IMR-90 (cell line): ENCODE results near the gene S100A4. TPM values are rescaled to one million over a fixed set of nuclear protein-coding genes. Genes with fewer than 3 reads are reported as not detected.

Experiments
- polyA plus RNA-seq, 3 experiments: library from polyadenylated mRNA; depleted of rRNA; stranded (reverse); fragments of >200 nt; gene quantifications; 2 replicates each; pipeline ENCODE4 v1.2.3, GENCODE V29; 2012; ENCODE audit warnings: low replicate concordance in 1 of 3
- total RNA-seq: library from RNA; depleted of rRNA; stranded (reverse); fragments of >200 nt; gene quantifications from 2 replicates; pipeline ENCODE4 v1.2.3, GENCODE V29; 2012; rRNA removed

Gene S100A4
- total and polyA plus RNA-seq, 2 of the 4 experiments (the other 2 are of a cell fraction) = 5.6 to 16.6 TPM

Other genes with a start within 250 kb of the S100A4 start
- gene PGLYRP3, start 232.9 kb downstream of the S100A4 start, total RNA-seq = not detected in 2 replicates
- not detected in 2 replicates for gene PGLYRP3, start 232.9 kb downstream of the S100A4 start, polyA plus RNA-seq (2012; rRNA removed)
- not detected in 2 replicates for gene PGLYRP4, start 197.0 kb downstream of the S100A4 start, total RNA-seq
- not detected in 2 replicates for gene PGLYRP4, start 197.0 kb downstream of the S100A4 start, polyA plus RNA-seq (2012; rRNA removed)
- gene S100A9, start 188.0 kb downstream of the S100A4 start, total RNA-seq = not detected in 2 replicates
- not detected in 2 replicates for gene S100A9, start 188.0 kb downstream of the S100A4 start, polyA plus RNA-seq (2012; rRNA removed)
- not detected in 2 replicates for gene S100A12, start 170.2 kb downstream of the S100A4 start, total RNA-seq
- not detected in 2 replicates for gene S100A12, start 170.2 kb downstream of the S100A4 start, polyA plus RNA-seq (2012; rRNA removed)
- gene S100A8, start 154.7 kb downstream of the S100A4 start, total RNA-seq = not detected in 2 replicates
- gene S100A8, start 154.7 kb downstream of the S100A4 start, polyA plus RNA-seq (2012; rRNA removed) = not detected in 2 replicates
- not detected in 2 replicates for gene S100A7A, start 129.3 kb downstream of the S100A4 start, total RNA-seq
- not detected in 2 replicates for gene S100A7A, start 129.3 kb downstream of the S100A4 start, polyA plus RNA-seq (2012; rRNA removed)
- gene S100A7, start 85.2 kb downstream of the S100A4 start, total RNA-seq = not detected in 2 replicates
- not detected in 2 replicates for gene S100A7, start 85.2 kb downstream of the S100A4 start, polyA plus RNA-seq (2012; rRNA removed)
- gene S100A6, start 9.8 kb downstream of the S100A4 start, total RNA-seq = 373 and 555 TPM in 2 replicates
- 1,755 and 2,394 TPM in 2 replicates for gene S100A6, start 9.8 kb downstream of the S100A4 start, polyA plus RNA-seq (2012; rRNA removed)
- gene S100A5, start 4.9 kb downstream of the S100A4 start, total RNA-seq = 0.56 TPM in 1 of 2 replicates, not detected in the other
- 0.27 and 0.55 TPM in 2 replicates for gene S100A5, start 4.9 kb downstream of the S100A4 start, polyA plus RNA-seq (2012; rRNA removed)
- gene S100A3, start 3.5 kb upstream of the S100A4 start, total RNA-seq = 1.4 and 2.9 TPM in 2 replicates
- gene S100A3, start 3.5 kb upstream of the S100A4 start, polyA plus RNA-seq (2012; rRNA removed) = 4.5 and 6.2 TPM in 2 replicates
- gene S100A2, start 20.0 kb upstream of the S100A4 start, total RNA-seq = 3.6 and 4.4 TPM in 2 replicates
- 7.9 and 9.5 TPM in 2 replicates for gene S100A2, start 20.0 kb upstream of the S100A4 start, polyA plus RNA-seq (2012; rRNA removed)
- gene S100A16, start 67.3 kb upstream of the S100A4 start, total RNA-seq = 201 and 226 TPM in 2 replicates
- 515 and 543 TPM in 2 replicates for gene S100A16, start 67.3 kb upstream of the S100A4 start, polyA plus RNA-seq (2012; rRNA removed)
- gene S100A14, start 70.5 kb upstream of the S100A4 start, total RNA-seq = not detected in 2 replicates
- 0.10 and 0.14 TPM in 2 replicates for gene S100A14, start 70.5 kb upstream of the S100A4 start, polyA plus RNA-seq (2012; rRNA removed)
- 122 and 225 TPM in 2 replicates for gene S100A13, start 81.7 kb upstream of the S100A4 start, total RNA-seq
- 468 and 529 TPM in 2 replicates for gene S100A13, start 81.7 kb upstream of the S100A4 start, polyA plus RNA-seq (2012; rRNA removed)
- gene S100A1, start 82.6 kb upstream of the S100A4 start, total RNA-seq = 0.18 TPM in 1 of 2 replicates, not detected in the other
- 0.29 and 0.59 TPM in 2 replicates for gene S100A1, start 82.6 kb upstream of the S100A4 start, polyA plus RNA-seq (2012; rRNA removed)
- 33.9 and 38.9 TPM in 2 replicates for gene CHTOP, start 88.3 kb upstream of the S100A4 start, total RNA-seq
- gene CHTOP, start 88.3 kb upstream of the S100A4 start, polyA plus RNA-seq (2012; rRNA removed) = 49.3 and 50.8 TPM in 2 replicates
- 37.2 and 40.9 TPM in 2 replicates for gene SNAPIN, start 112.9 kb upstream of the S100A4 start, total RNA-seq
- gene SNAPIN, start 112.9 kb upstream of the S100A4 start, polyA plus RNA-seq (2012; rRNA removed) = 37.4 and 39.1 TPM in 2 replicates
- 405 and 504 TPM in 2 replicates for gene ILF2, start 125.2 kb upstream of the S100A4 start, total RNA-seq
- 269 and 273 TPM in 2 replicates for gene ILF2, start 125.2 kb upstream of the S100A4 start, polyA plus RNA-seq (2012; rRNA removed)
- not detected in 2 replicates for gene NPR1, start 132.9 kb upstream of the S100A4 start, total RNA-seq
- 0.02 and 0.03 TPM in 2 replicates for gene NPR1, start 132.9 kb upstream of the S100A4 start, polyA plus RNA-seq (2012; rRNA removed)
- 28.1 and 33.5 TPM in 2 replicates for gene INTS3, start 182.2 kb upstream of the S100A4 start, total RNA-seq
- gene INTS3, start 182.2 kb upstream of the S100A4 start, polyA plus RNA-seq (2012; rRNA removed) = 53.9 and 59.4 TPM in 2 replicates
- gene SLC27A3, start 229.6 kb upstream of the S100A4 start, total RNA-seq = 1.9 and 3.2 TPM in 2 replicates
- gene SLC27A3, start 229.6 kb upstream of the S100A4 start, polyA plus RNA-seq (2012; rRNA removed) = 9.3 and 9.6 TPM in 2 replicates